H1 (cell line): ENCODE data around the gene KXD1. TPM values are rescaled to one million over a fixed set of nuclear protein-coding genes. Genes with fewer than 3 reads are reported as not detected.

Source experiments
- CTCF ChIA-PET: fragments of 300-600 bp; sonication (Branson Sonifier 250); formaldehyde crosslinking; loops from one replicate; lab custom pipeline; 2021; ENCODE audit not compliant: partially characterized antibody; lab: Charles Lee
- POLR2A ChIA-PET: fragments of 300-600 bp; sonication (Branson Sonifier 250); formaldehyde crosslinking; loops from one replicate; lab custom pipeline; 2021; ENCODE audit warnings: inconsistent platforms; ENCODE audit not compliant: partially characterized antibody; lab: Charles Lee
- DNase-seq, 2 experiments: peaks; one replicate each; pipeline versions ENCODE4 v3.0.0 to v3.0.0-alpha.2; 2010 to 2022; ENCODE audit warnings: low spot score in 2 of 2, low read depth in 1 of 2, mixed read lengths in 1 of 2
- FAIRE-seq: peaks from 2 replicates; lab custom pipeline; 2011; peaks lifted over from hg19 to GRCh38; lab: Jason Lieb, UNC
- H2AFZ ChIP-seq: 2 replicates; pipeline ENCODE4 v1.8.1; 2012; ENCODE audit warnings: low read length, inconsistent platforms
- H2AK5ac ChIP-seq: 2 replicates; pipeline ENCODE4 v1.6.1; 2013; ENCODE audit warnings: low read depth, low read length
- H2BK120ac ChIP-seq: replicated peaks from 2 replicates; pipeline ENCODE3; 2013; ENCODE audit warnings: low read depth, low read length, inconsistent platforms
- H2BK12ac ChIP-seq: 2 replicates; pipeline ENCODE4 v1.6.1; 2013; ENCODE audit warnings: low read depth, low read length
- H2BK15ac ChIP-seq: 2 replicates; pipeline ENCODE4 v1.6.1; 2013; ENCODE audit warnings: low read length
- H2BK20ac ChIP-seq: 2 replicates; pipeline ENCODE4 v1.6.1; 2013; ENCODE audit warnings: low read length
- H2BK5ac ChIP-seq: 2 replicates; pipeline ENCODE4 v1.6.1; 2013; ENCODE audit warnings: low read depth, low read length
- H3K14ac ChIP-seq: 2 replicates; pipeline ENCODE4 v1.6.1; 2013; ENCODE audit warnings: inconsistent platforms; ENCODE audit not compliant: insufficient read length
- H3K18ac ChIP-seq: 2 replicates; pipeline ENCODE4 v1.6.1; 2013; ENCODE audit warnings: low read length; ENCODE audit errors: extremely low read depth
- H3K23ac ChIP-seq: 2 replicates; pipeline ENCODE4 v1.6.1; 2013; ENCODE audit warnings: inconsistent platforms; ENCODE audit not compliant: insufficient read length
- H3K23me2 ChIP-seq: 2 replicates; pipeline ENCODE4 v1.6.1; 2013; ENCODE audit warnings: low read depth, low read length
- H3K27ac ChIP-seq: 2 replicates; pipeline ENCODE4 v1.6.1; 2011; ENCODE audit warnings: low read depth, low read length, inconsistent platforms
- H3K27me3 ChIP-seq, 4 experiments: replicated peaks in 1 of 4; 1 replicate in 1 of 4; 2 replicates in 3 of 4; pipeline versions ENCODE4 v1.6.1 to v1.8.1; 2011 to 2013; ENCODE audit warnings: low read length in 3 of 4, mild to moderate bottlenecking in 3 of 4, inconsistent platforms in 2 of 4, mixed read lengths in 2 of 4, moderate library complexity in 1 of 4; ENCODE audit not compliant: control insufficient read depth in 3 of 4, insufficient read depth in 3 of 4; ENCODE audit errors: extremely low read depth in 1 of 4
- H3K36me3 ChIP-seq, 4 experiments: 2 replicates each; pipeline versions ENCODE4 v1.6.1 to v1.8.1; 2011 to 2013; ENCODE audit warnings: mild to moderate bottlenecking in 4 of 4, low read length in 3 of 4, moderate library complexity in 2 of 4, control low read depth in 1 of 4, inconsistent platforms in 1 of 4; ENCODE audit not compliant: insufficient read depth in 4 of 4, control insufficient read depth in 2 of 4
- H3K4ac ChIP-seq: replicated peaks from 2 replicates; pipeline ENCODE3; 2013; ENCODE audit warnings: low read length, low read depth, mixed read lengths, inconsistent platforms; ENCODE audit not compliant: insufficient read length
- H3K4me1 ChIP-seq, 4 experiments: replicated peaks in 1 of 4; 1 replicate in 1 of 4; 2 replicates in 3 of 4; pipeline versions ENCODE4 v1.6.1 to v1.8.1; 2011 to 2013; ENCODE audit warnings: low read length in 3 of 4, inconsistent platforms in 2 of 4, mixed read lengths in 1 of 4; ENCODE audit not compliant: insufficient read depth in 4 of 4, control insufficient read depth in 3 of 4
- H3K4me2 ChIP-seq, 2 experiments: 2 replicates each; pipeline versions ENCODE4 v1.6.1 to v1.8.1; 2011 to 2013; ENCODE audit warnings: low read depth in 2 of 2, low read length in 2 of 2, control low read depth in 1 of 2, inconsistent platforms in 1 of 2, mild to moderate bottlenecking in 1 of 2; ENCODE audit not compliant: insufficient read depth in 1 of 2
- H3K4me3 ChIP-seq, 4 experiments: fragments of 200-600, 300-600 bp in 1 of 4; sonication (generic), shearing (Covaris generic), sonication (Bioruptor Twin) in 1 of 4; 2 replicates each; pipeline versions ENCODE4 v1.5.1 to v1.8.1; 2011 to 2016; ENCODE audit warnings: low read length in 4 of 4, low read depth in 3 of 4, control low read depth in 2 of 4, inconsistent platforms in 2 of 4, mild to moderate bottlenecking in 2 of 4, mixed read lengths in 1 of 4, moderate library complexity in 1 of 4; ENCODE audit not compliant: insufficient read depth in 2 of 4; ENCODE audit errors: extremely low read depth in 1 of 4
- H3K56ac ChIP-seq: replicated peaks from 2 replicates; pipeline ENCODE3; 2013; ENCODE audit warnings: low read depth, mild to moderate bottlenecking, mixed read lengths, low read length, inconsistent platforms; ENCODE audit not compliant: insufficient read length
- H3K79me1 ChIP-seq: 2 replicates; pipeline ENCODE4 v1.6.1; 2013; ENCODE audit warnings: low read depth, low read length, control low read depth
- H3K79me2 ChIP-seq, 2 experiments: 2 replicates each; pipeline versions ENCODE4 v1.6.1 to v1.8.1; 2012 to 2013; ENCODE audit warnings: low read length in 2 of 2, mild to moderate bottlenecking in 2 of 2, inconsistent platforms in 1 of 2; ENCODE audit not compliant: insufficient read depth in 2 of 2, control insufficient read depth in 1 of 2
- H3K9ac ChIP-seq, 4 experiments: replicated peaks in 1 of 4; 1 replicate in 1 of 4; 2 replicates in 3 of 4; pipeline versions ENCODE4 v1.6.1 to v1.8.1; 2011 to 2013; ENCODE audit warnings: low read depth in 3 of 4, low read length in 3 of 4, control low read depth in 2 of 4, mild to moderate bottlenecking in 2 of 4, moderate library complexity in 2 of 4, inconsistent platforms in 1 of 4; ENCODE audit errors: extremely low read depth in 1 of 4
- H3K9me3 ChIP-seq, 2 experiments: 2 replicates each; pipeline versions ENCODE4 v1.6.1 to v1.8.1; 2012 to 2013; ENCODE audit warnings: mild to moderate bottlenecking in 2 of 2, moderate library complexity in 2 of 2, control low read depth in 1 of 2, inconsistent platforms in 1 of 2, low read depth in 1 of 2, low read length in 1 of 2, mixed read lengths in 1 of 2; ENCODE audit not compliant: insufficient read depth in 2 of 2
- H4K20me1 ChIP-seq, 2 experiments: replicated peaks in 1 of 2; 2 replicates each; pipeline versions ENCODE3 to v1.8.1; 2011 to 2013; ENCODE audit warnings: inconsistent platforms in 2 of 2, low read length in 2 of 2, mild to moderate bottlenecking in 1 of 2; ENCODE audit not compliant: insufficient read depth in 2 of 2, control insufficient read depth in 1 of 2
- H4K5ac ChIP-seq: 2 replicates; pipeline ENCODE4 v1.6.1; 2013; ENCODE audit warnings: low read length, low read depth, mixed read lengths, inconsistent platforms; ENCODE audit not compliant: insufficient read length
- H4K8ac ChIP-seq: 2 replicates; pipeline ENCODE4 v1.8.0; 2013; ENCODE audit warnings: mild to moderate bottlenecking, moderate library complexity, low read length, inconsistent platforms; ENCODE audit not compliant: insufficient read depth; ENCODE audit errors: extremely low read depth
- H4K91ac ChIP-seq: replicated peaks from 2 replicates; pipeline ENCODE3; 2013; ENCODE audit warnings: low read length, mixed read lengths, inconsistent platforms; ENCODE audit not compliant: insufficient read length
- BCL11A ChIP-seq, 2 experiments: IDR thresholded peaks; one replicate each; pipeline ENCODE4 v1.6.1; 2011; ENCODE audit warnings: low read depth in 2 of 2, low read length in 2 of 2, mild to moderate bottlenecking in 2 of 2
- CEBPB ChIP-seq: IDR thresholded peaks from 2 replicates; pipeline ENCODE4 v1.6.1; 2012; ENCODE audit warnings: low read depth, low read length
- CHD2 ChIP-seq: IDR thresholded peaks from 2 replicates; pipeline ENCODE4 v1.6.1; 2012; ENCODE audit warnings: low read length, improper control_type of control experiment
- GABPA ChIP-seq: IDR thresholded peaks from 2 replicates; pipeline ENCODE4 v1.6.1; 2011; ENCODE audit warnings: mild to moderate bottlenecking, low read length, moderate library complexity, borderline replicate concordance; ENCODE audit not compliant: insufficient read depth
- HDAC6 ChIP-seq: IDR thresholded peaks from one replicate; pipeline ENCODE4 v1.7.1; 2012; ENCODE audit warnings: low read depth, mild to moderate bottlenecking, inconsistent platforms, low read length, moderate library complexity
- MAFK ChIP-seq: IDR thresholded peaks from 2 replicates; pipeline ENCODE4 v1.6.1; 2012; ENCODE audit warnings: low read depth, mild to moderate bottlenecking, improper control_type of control experiment, low read length
- POLR2A ChIP-seq, 2 experiments: IDR thresholded peaks; 1 replicate in 1 of 2; 2 replicates in 1 of 2; pipeline ENCODE4 v1.6.1; 2011; ENCODE audit warnings: low read depth in 2 of 2, low read length in 2 of 2, mild to moderate bottlenecking in 2 of 2; ENCODE audit errors: control extremely low read depth in 1 of 2
- RBBP5 ChIP-seq: IDR thresholded peaks from 2 replicates; pipeline ENCODE4 v1.7.1; 2012; ENCODE audit warnings: low read depth, mild to moderate bottlenecking, inconsistent platforms, low read length, moderate library complexity, borderline replicate concordance
- RFX5 ChIP-seq: IDR thresholded peaks from 2 replicates; pipeline ENCODE4 v1.6.1; 2011; ENCODE audit warnings: low read depth, low read length, improper control_type of control experiment, borderline replicate concordance
- RNF2 ChIP-seq: fragments of 200-900, 300-1000 bp; sonication (generic); IDR thresholded peaks from 2 replicates; pipeline ENCODE4 v1.7.1; 2016; ENCODE audit warnings: borderline replicate concordance, low read depth, mild to moderate bottlenecking, antibody characterized with exemption, low read length; ENCODE audit not compliant: poor library complexity, severe bottlenecking; ENCODE audit errors: missing control alignments
- RXRA ChIP-seq: IDR thresholded peaks from 2 replicates; pipeline ENCODE4 v1.6.1; 2011; ENCODE audit warnings: low read depth, mild to moderate bottlenecking, low read length, moderate library complexity; ENCODE audit not compliant: insufficient read depth
- SP4 ChIP-seq: IDR thresholded peaks from 2 replicates; pipeline ENCODE4 v1.6.1; 2012; ENCODE audit warnings: low read length, inconsistent platforms
- SUZ12 ChIP-seq: fragments of 200-600 bp; sonication (generic); IDR thresholded peaks from 2 replicates; pipeline ENCODE4 v1.6.1; 2012; ENCODE audit warnings: mild to moderate bottlenecking, inconsistent platforms, low read length, moderate library complexity, mixed read lengths
- WGBS, 2 experiments: shearing (Covaris generic) in 1 of 2; methylation state at CpG; one replicate each; pipeline versions ENCODE4 v1.1.6 to v1.1.7; 2013 to 2015; ENCODE audit warnings: low lambda C conversion rate in 2 of 2, mixed read lengths in 2 of 2, inconsistent platforms in 1 of 2, low coverage in 1 of 2, missing lambda C conversion rate in 1 of 2; ENCODE audit not compliant: insufficient replicate concordance in 2 of 2, insufficient coverage in 1 of 2, insufficient read length in 1 of 2; ENCODE audit errors: extremely low coverage in 1 of 2, missing lambda C conversion rate in 1 of 2; 5-methylcytosine and 5-hydroxymethylcytosine counted together
- polyA plus RNA-seq, 7 experiments: library from polyadenylated mRNA; depleted of rRNA in 3 of 7; stranded (reverse) in 5 of 7; unstranded in 2 of 7; fragments of >200 nt in 5 of 7; fragments of 200-250 nt in 2 of 7; gene quantifications; 1 replicate in 5 of 7; 2 replicates in 1 of 7; 4 replicates in 1 of 7; pipeline versions ENCODE4 v1.2.1 to v1.2.3, GENCODE V29; 2011 to 2013; ENCODE audit warnings: missing spikeins in 2 of 7, mixed read lengths in 2 of 7
- total RNA-seq: library from RNA; stranded (reverse); fragmentation: NEBNext Ultra II Directional; extraction: Animal tissue kit (Norgen Biotek cat#: 25700); gene quantifications from 2 replicates; pipeline ENCODE4 v1.2.1, GENCODE V29; 2021

The KXD1 gene
- total and polyA plus RNA-seq, 2 of the 8 experiments (the other 6 are each of a cell fraction or from before 2014, with no cell fraction given): 115 to 267 TPM

DNA sequence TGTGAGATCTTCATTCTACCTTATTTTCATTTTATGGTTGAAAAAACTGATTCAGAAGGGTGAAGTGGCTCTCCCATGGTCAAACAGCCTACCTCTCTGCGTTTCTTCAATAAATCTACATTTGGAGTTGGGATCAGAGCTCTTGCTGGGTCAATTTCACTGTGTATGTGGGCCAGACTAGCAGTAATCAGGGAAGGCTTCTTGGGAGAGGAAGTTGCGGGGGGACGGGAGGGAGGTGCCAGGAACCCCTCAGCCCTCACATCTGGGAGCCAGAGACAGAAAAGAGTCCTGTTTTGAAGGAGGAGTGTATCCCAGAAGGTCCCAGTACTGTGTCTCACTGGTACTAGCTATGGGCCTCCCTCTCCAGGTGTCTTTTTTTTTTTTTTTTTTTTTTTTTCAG lies 934 bp downstream of the KXD1 start:
- peak overlapping the region; percentile 78 to 81 for H3K4me2 ChIP-seq
- H3K27me3 ChIP-seq: no peaks in the 10 kb centered on the region
- no peak overlapping the region for H2BK120ac ChIP-seq
- H2BK5ac ChIP-seq: no peak overlapping the region
- WGBS, 2 experiments: 87% methylated on average over 3 of the region's 3 CpGs; no CpG with 5 or more reads in 1 of the 2 experiments
- H3K9me3 ChIP-seq: no peaks in the 10 kb centered on the region
- FAIRE-seq (no peak), DNase-seq (no peak)
- H3K56ac ChIP-seq: no peak overlapping the region
- peaks cover 4% of the 10 kb centered on the region for H3K79me1 ChIP-seq
- no peaks in the 10 kb centered on the region; a peak in 1 of 7 replicates for H3K4me1 ChIP-seq
- H3K18ac ChIP-seq: no peak overlapping the region
- H2AK5ac ChIP-seq: no peak overlapping the region
- no peak overlapping the region for H3K14ac ChIP-seq
- H3K23me2 ChIP-seq: no peaks in the 10 kb centered on the region; the same call in 1 of the 2 replicates
- no peak overlapping the region for H2AFZ ChIP-seq
- TF ChIP-seq MAFK (no peak), RNF2 (no peak), SUZ12 (no peak), GABPA (no peak), RBBP5 (no peak), CEBPB (no peak), RFX5 (no peak), RXRA (no peak), HDAC6 (no peak), SP4 (no peak), POLR2A (IDR thresholded peaks at IDR 0.05; ENCODE audit: control extremely low read depth in 1 of 2, low read depth in 2 of 2, low read length in 2 of 2) (no peak), CHD2 (no peak), BCL11A (IDR thresholded peaks at IDR 0.05; ENCODE audit: low read depth in 2 of 2, low read length in 2 of 2) (no peak)
- no peak overlapping the region for H2BK15ac ChIP-seq
- ChIA-PET POLR2A (interaction anchor here (0.6 to 2.6 kb wide), 13 partner anchors 10 to 184 kb away, joined by 3 to 23 read pairs (median 5); partner anchors contain the start of genes ELL, FKBP8, REX1BD and UBA52), CTCF (interaction anchor here (0.6 to 3.1 kb wide), 13 partner anchors 9 to 116 kb away, joined by 3 to 10 read pairs (median 5); partner anchors contain the start of genes FKBP8 and UBA52)
- H3K79me2 ChIP-seq: peaks cover 0 to 23% of the 10 kb centered on the region in 2 experiments; a peak in 3 of 4 replicates
- H2BK20ac ChIP-seq: no peak overlapping the region
- H2BK12ac ChIP-seq: no peak overlapping the region
- no peak overlapping the region for H3K27ac ChIP-seq
- H3K4me3 ChIP-seq: peak overlapping the region; percentile 59 to 79 (median 70); a peak in 6 of 8 replicates
- H4K91ac ChIP-seq: no peak overlapping the region
- H3K23ac ChIP-seq: no peak overlapping the region
- peaks cover 0 to 9% of the 10 kb centered on the region in 2 experiments for H4K20me1 ChIP-seq
- H3K36me3 ChIP-seq: peaks cover 0 to 7% (median 2%) of the 10 kb centered on the region in 4 experiments; a peak in 5 of 8 replicates
- H3K9ac ChIP-seq: peak overlapping the region in 1 of 4 experiments; percentile 50; a peak in 2 of 7 replicates
- no peak overlapping the region for H4K5ac ChIP-seq
- no peak overlapping the region for H3K4ac ChIP-seq
- no peak overlapping the region for H4K8ac ChIP-seq
